DND-41 (cell line): ENCODE results near the gene SNX27.

Source experiments
- CTCF ChIP-seq: IDR thresholded peaks from 2 replicates; pipeline ENCODE4 v1.5.1; 2012; ENCODE audit warnings: borderline replicate concordance, low read length, moderate library complexity, mild to moderate bottlenecking; ENCODE audit not compliant: poor library complexity, severe bottlenecking; ENCODE audit errors: extremely low read depth
- EZH2 ChIP-seq: IDR thresholded peaks from 3 replicates; pipeline ENCODE4 v1.6.1; 2012; ENCODE audit warnings: borderline replicate concordance, low read depth, mild to moderate bottlenecking, moderate library complexity, low read length, inconsistent platforms; ENCODE audit not compliant: severe bottlenecking

- TF ChIP-seq CTCF (no peak), EZH2 (no peak)
These were observed 56.2 kb downstream of the SNX27 start for GRCh38 chr1:151668090-151668489.
